ENCODE data around the gene HPSE2.

DNA sequence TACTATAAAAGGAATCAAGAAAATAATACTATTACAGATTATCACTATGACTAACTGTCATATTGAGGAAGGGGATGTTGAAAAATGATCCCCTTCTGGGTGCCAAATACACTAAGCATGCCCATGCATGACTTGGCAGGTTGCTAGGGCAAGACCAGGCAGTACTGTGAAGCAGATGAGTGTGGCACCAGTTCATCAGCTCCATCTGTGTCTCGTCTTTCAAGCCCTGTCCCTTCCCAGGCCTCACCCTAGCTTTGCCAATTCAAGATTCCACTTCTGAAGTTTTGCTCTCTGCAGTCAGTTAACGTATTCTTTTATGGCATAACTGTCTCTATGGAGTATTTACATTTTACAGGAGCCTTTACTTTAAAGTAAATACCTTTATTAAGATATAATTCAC lies 653.3 kb downstream of the HPSE2 start:
- TF ChIP-seq, protein P1, sequence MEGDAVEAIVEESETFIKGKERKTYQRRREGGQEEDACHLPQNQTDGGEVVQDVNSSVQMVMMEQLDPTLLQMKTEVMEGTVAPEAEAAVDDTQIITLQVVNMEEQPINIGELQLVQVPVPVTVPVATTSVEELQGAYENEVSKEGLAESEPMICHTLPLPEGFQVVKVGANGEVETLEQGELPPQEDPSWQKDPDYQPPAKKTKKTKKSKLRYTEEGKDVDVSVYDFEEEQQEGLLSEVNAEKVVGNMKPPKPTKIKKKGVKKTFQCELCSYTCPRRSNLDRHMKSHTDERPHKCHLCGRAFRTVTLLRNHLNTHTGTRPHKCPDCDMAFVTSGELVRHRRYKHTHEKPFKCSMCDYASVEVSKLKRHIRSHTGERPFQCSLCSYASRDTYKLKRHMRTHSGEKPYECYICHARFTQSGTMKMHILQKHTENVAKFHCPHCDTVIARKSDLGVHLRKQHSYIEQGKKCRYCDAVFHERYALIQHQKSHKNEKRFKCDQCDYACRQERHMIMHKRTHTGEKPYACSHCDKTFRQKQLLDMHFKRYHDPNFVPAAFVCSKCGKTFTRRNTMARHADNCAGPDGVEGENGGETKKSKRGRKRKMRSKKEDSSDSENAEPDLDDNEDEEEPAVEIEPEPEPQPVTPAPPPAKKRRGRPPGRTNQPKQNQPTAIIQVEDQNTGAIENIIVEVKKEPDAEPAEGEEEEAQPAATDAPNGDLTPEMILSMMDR (IDR thresholded peaks at IDR 0.05), result no peak
- no peak for TF ChIP-seq POLR2A (IDR thresholded peaks at IDR 0.05)
- no peak for TF ChIP-seq POLR2AphosphoS5 (IDR thresholded peaks at IDR 0.05; ENCODE audit: insufficient read depth in 1 of 2, low read depth in 1 of 2)

All from vagina (tissue), 2 donors.